MM.1S (cell line): ENCODE data around the gene C19orf67.

Experiments used
- DNase-seq: peaks from one replicate; pipeline ENCODE4 v3.0.0-alpha.2; 2015
- H2AFZ ChIP-seq: fragments of 300-600 bp; sonication (generic); 2 replicates; pipeline ENCODE4 v1.6.0; 2016; ENCODE audit warnings: antibody characterized with exemption, low read length
- H3F3A ChIP-seq: fragments of 300-600 bp; sonication (generic); 2 replicates; pipeline ENCODE4 v1.6.1; 2016; ENCODE audit warnings: mild to moderate bottlenecking, antibody characterized with exemption, low read length, moderate library complexity, mixed read lengths; ENCODE audit not compliant: insufficient read depth
- H3K27ac ChIP-seq: fragments of 300-600 bp; sonication (generic); 2 replicates; pipeline ENCODE4 v1.5.1; 2016; ENCODE audit warnings: mild to moderate bottlenecking, low read length
- H3K27me3 ChIP-seq: fragments of 300-600 bp; sonication (generic); replicated peaks from 2 replicates; pipeline ENCODE4 v1.6.0; 2016; ENCODE audit warnings: low read length; ENCODE audit not compliant: insufficient read depth
- H3K36me3 ChIP-seq: fragments of 300-600 bp; sonication (generic); replicated peaks from 2 replicates; pipeline ENCODE4 v1.6.1; 2016; ENCODE audit warnings: mild to moderate bottlenecking, low read length, mixed read lengths; ENCODE audit not compliant: insufficient read depth
- H3K4me1 ChIP-seq: fragments of 300-600 bp; sonication (generic); 2 replicates; pipeline ENCODE4 v1.6.1; 2016; ENCODE audit warnings: low read length, mixed read lengths
- H3K4me2 ChIP-seq: fragments of 300-600 bp; sonication (generic); 2 replicates; pipeline ENCODE4 v1.6.0; 2016; ENCODE audit warnings: low read depth, low read length
- H3K4me3 ChIP-seq: fragments of 300-600 bp; sonication (generic); 2 replicates; pipeline ENCODE4 v1.5.1; 2016; ENCODE audit warnings: low read length, mixed read lengths
- H3K79me2 ChIP-seq: fragments of 300-600 bp; sonication (generic); 2 replicates; pipeline ENCODE4 v1.6.1; 2016; ENCODE audit warnings: mixed run types, low read length, mixed read lengths
- H3K9ac ChIP-seq: fragments of 300-600 bp; sonication (generic); 2 replicates; pipeline ENCODE4 v1.6.1; 2016; ENCODE audit warnings: low read length, mixed read lengths
- H3K9me2 ChIP-seq: fragments of 300-600 bp; sonication (generic); replicated peaks from 2 replicates; pipeline ENCODE4 v1.6.1; 2016; ENCODE audit warnings: mild to moderate bottlenecking, low read length, mixed read lengths; ENCODE audit not compliant: insufficient read depth
- H3K9me3 ChIP-seq: fragments of 300-600 bp; sonication (generic); replicated peaks from 2 replicates; pipeline ENCODE4 v1.6.1; 2016; ENCODE audit warnings: mild to moderate bottlenecking, low read length, mixed read lengths; ENCODE audit not compliant: insufficient read depth
- H4K20me1 ChIP-seq: fragments of 300-600 bp; sonication (generic); 2 replicates; pipeline ENCODE4 v1.6.1; 2016; ENCODE audit warnings: mild to moderate bottlenecking, low read length, moderate library complexity, mixed read lengths; ENCODE audit not compliant: insufficient read depth
- EZH2 ChIP-seq: fragments of 300-600 bp; sonication (generic); optimal IDR thresholded peaks from 2 replicates; pipeline ENCODE3; 2017; ENCODE audit warnings: low read depth, mild to moderate bottlenecking, antibody characterized with exemption, low read length, mixed read lengths
- EZH2phosphoT487 ChIP-seq: fragments of 300-600 bp; sonication (generic); IDR thresholded peaks from 2 replicates; pipeline ENCODE4 v1.6.1; 2018; ENCODE audit warnings: antibody characterized with exemption, low read length
- TF ChIP-seq, protein P1 (sequence below): fragments of 300-600 bp; sonication (generic); IDR thresholded peaks from 2 replicates; pipeline ENCODE4 v1.5.1; 2016; ENCODE audit warnings: antibody characterized with exemption, low read length, mixed read lengths

The C19orf67 gene

DNA sequence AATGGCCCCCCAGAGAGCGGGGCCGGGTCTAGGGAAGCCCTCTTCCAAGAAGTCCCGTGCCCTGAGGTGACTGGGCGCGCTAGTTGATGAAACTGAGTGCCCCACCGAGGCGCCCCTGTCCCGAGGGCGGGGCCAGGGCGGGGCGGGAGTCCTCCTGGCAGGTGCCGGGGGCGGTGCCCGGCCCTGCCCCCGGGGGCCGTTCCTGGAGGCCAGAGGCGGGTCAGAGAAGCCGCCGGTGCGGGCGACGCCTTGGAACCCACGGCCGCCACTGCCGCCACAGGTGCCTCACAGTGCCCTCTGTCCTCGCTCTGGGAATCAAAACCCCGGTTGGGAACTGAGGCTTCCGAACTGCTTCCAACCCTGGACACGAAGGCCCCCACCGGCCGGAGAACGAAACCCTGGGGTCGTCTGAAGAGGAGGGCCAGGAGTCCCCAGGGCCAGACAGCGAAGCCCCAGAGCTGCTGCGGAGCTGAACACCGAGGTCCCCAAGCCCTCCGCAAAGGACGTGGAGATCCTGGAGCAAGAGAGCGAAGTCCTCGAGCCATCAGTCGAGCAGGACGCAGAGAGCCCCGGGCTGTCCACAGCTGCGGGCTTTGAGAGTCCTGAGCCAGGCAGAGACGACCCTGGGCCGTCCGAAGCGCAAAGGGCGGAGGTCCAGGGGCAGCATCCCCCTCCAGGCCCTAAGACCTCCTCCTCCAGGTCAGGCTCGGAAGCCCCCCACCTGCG is 12.9 kb downstream of the C19orf67 start, which contains the start of gene MISP3:
Gene MISP3 (plus strand): TSS at position 252 of the 726 bp plus-strand sequence. CDS start 524 bp downstream, outside the sequence.
- H3K36me3 ChIP-seq: no peaks in the 10 kb centered on the region
- H3K27ac ChIP-seq: peak within 1 kb of the TSS; percentile 69; the same call in 1 of the 2 replicates
- H3K4me1 ChIP-seq: peaks cover 3% of the 10 kb centered on the region
- peak within 1 kb of the TSS; percentile 99 for H2AFZ ChIP-seq
- no peaks in the 10 kb centered on the region for H3K9me2 ChIP-seq
- H3K9ac ChIP-seq: peak within 1 kb of the TSS; percentile 79
- peak within 1 kb of the TSS; percentile 90 for H3K4me3 ChIP-seq
- no peaks in the 10 kb centered on the region for H3K9me3 ChIP-seq
- H3F3A ChIP-seq: peaks cover 22% of the 10 kb centered on the region
- no peaks in the 10 kb centered on the region for H4K20me1 ChIP-seq
- no peaks in the 10 kb centered on the region for H3K27me3 ChIP-seq
- TF ChIP-seq EZH2phosphoT487: no peak
- no peak for TF ChIP-seq EZH2
- TF ChIP-seq, protein P1, sequence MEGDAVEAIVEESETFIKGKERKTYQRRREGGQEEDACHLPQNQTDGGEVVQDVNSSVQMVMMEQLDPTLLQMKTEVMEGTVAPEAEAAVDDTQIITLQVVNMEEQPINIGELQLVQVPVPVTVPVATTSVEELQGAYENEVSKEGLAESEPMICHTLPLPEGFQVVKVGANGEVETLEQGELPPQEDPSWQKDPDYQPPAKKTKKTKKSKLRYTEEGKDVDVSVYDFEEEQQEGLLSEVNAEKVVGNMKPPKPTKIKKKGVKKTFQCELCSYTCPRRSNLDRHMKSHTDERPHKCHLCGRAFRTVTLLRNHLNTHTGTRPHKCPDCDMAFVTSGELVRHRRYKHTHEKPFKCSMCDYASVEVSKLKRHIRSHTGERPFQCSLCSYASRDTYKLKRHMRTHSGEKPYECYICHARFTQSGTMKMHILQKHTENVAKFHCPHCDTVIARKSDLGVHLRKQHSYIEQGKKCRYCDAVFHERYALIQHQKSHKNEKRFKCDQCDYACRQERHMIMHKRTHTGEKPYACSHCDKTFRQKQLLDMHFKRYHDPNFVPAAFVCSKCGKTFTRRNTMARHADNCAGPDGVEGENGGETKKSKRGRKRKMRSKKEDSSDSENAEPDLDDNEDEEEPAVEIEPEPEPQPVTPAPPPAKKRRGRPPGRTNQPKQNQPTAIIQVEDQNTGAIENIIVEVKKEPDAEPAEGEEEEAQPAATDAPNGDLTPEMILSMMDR: no peak
- peak within 1 kb of the TSS; percentile 100 for H3K4me2 ChIP-seq
- peaks cover 7% of the 10 kb centered on the region; the same call in 1 of the 2 replicates for H3K79me2 ChIP-seq
- DNase-seq: peak; percentile 67

DNA sequence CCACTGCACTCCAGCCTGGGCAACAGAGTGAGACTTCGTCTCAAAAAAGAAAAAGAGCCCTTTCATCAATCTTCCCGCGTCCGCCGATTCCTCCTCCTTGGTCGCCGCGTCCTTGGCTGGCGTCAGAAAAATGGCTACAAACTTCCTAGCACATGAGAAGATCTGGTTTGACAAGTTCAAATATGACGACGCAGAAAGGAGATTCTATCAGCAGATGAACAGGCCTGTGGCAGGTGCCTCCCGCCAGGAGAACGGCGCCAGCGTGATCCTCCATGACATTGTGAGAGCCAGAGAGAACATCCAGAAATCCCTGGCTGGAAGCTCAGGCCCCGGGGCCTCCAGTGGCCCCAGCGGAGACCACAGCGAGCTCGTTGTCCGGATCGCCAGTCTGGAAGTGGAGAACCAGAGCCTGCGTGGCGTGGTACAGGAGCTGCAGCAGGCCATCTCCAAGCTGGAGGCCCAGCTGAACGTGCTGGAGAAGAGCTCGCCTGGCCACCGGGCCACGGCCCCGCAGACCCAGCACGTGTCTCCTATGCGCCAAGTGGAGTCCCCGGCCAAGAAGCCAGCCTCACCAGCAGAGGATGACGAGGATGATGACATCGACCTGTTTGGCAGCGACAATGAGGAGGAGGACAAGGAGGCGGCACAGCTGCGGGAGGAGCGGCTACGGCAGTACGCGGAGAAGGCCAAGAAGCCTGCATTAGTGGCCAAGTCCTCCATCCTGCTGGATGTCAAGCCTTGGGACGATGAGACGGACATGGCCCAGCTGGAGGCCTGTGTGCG is 15.1 kb downstream of the C19orf67 start:
- Histone ChIP-seq H3K27ac (no peak overlapping the region), H3K4me1 (peaks cover 3% of the 10 kb centered on the region), H2AFZ (no peak overlapping the region), H3K9me2 (no peaks in the 10 kb centered on the region), H3K27me3 (peaks cover 12% of the 10 kb centered on the region; the same call in 1 of the 2 replicates), H3K4me2 (no peak overlapping the region), H3K79me2 (peaks cover 7% of the 10 kb centered on the region; the same call in 1 of the 2 replicates), H3K9me3 (no peaks in the 10 kb centered on the region), H3K9ac (no peak overlapping the region), H3F3A (peaks cover 22% of the 10 kb centered on the region), H3K4me3 (no peak overlapping the region), H4K20me1 (no peaks in the 10 kb centered on the region), H3K36me3 (no peaks in the 10 kb centered on the region)
- no peak for DNase-seq
- TF ChIP-seq EZH2phosphoT487: no peak
- no peak for TF ChIP-seq EZH2
- TF ChIP-seq, protein P1: no peak

DNA sequence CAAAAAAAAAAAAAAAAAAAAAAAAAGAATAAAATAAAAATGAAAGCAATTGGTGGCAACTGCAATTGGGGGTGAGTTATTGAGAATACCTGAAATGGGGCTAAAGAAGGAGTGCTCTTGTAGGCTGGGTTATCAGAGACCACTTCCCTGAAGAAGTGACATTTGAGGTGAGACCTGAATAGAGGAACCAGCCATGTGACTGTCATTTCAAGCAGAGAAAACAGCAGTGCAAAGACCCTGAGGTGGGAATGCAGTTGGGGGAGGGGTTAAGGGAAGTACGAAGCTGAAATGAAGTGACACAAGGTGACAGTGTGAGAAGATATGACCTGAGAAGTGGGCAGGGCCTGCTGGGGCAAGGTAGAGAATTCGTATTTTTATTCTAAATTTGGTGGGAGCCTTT is 19.4 kb downstream of the C19orf67 start:
- TF ChIP-seq EZH2phosphoT487 (no peak), EZH2 (no peak)
- TF ChIP-seq, protein P1: no peak
- DNase-seq: no peak
- Histone ChIP-seq H3K9me2 (no peaks in the 10 kb centered on the region), H3K4me1 (no peaks in the 10 kb centered on the region), H3K36me3 (no peaks in the 10 kb centered on the region), H3F3A (no peaks in the 10 kb centered on the region), H2AFZ (no peak overlapping the region), H3K79me2 (no peaks in the 10 kb centered on the region), H4K20me1 (no peaks in the 10 kb centered on the region), H3K4me2 (no peak overlapping the region), H3K9ac (no peak overlapping the region), H3K4me3 (no peak overlapping the region), H3K27ac (no peak overlapping the region), H3K9me3 (no peaks in the 10 kb centered on the region), H3K27me3 (peaks cover 31% of the 10 kb centered on the region)
